T-helper 1 cell (primary cell): ENCODE data around the gene RUNX2.
"Not testable (repeated sequence)": the region's sequence is repeated elsewhere in the genome, so short reads cannot be mapped to it uniquely, and the experiment has no call there.

ENCODE experiments used
- DNase-seq, 5 donors: peaks; one replicate each; pipeline ENCODE4 v3.0.0-alpha.2; 2012 to 2020

The RUNX2 gene

GRCh38 chr6:45531999-45532595 is 204.0 kb downstream of the RUNX2 start:
- no peak for DNase-seq

- no peak for DNase-seq
Measured at GRCh38 chr6:45532721-45533210, 204.6 kb downstream of the RUNX2 start.

GRCh38 chr6:45533386-45533785 is 205.3 kb downstream of the RUNX2 start:
- DNase-seq: no peak

- no peak for DNase-seq
Measured at GRCh38 chr6:45535933-45536332, 207.8 kb downstream of the RUNX2 start.

- no peak for DNase-seq
Measured at GRCh38 chr6:45537539-45537938, 209.4 kb downstream of the RUNX2 start.

GRCh38 chr6:45538641-45539547 is 210.8 kb downstream of the RUNX2 start:
- DNase-seq: no peak

GRCh38 chr6:45540375-45540920 is 212.3 kb downstream of the RUNX2 start:
- no peak for DNase-seq

- no peak for DNase-seq
Measured at GRCh38 chr6:45541934-45542333, 213.8 kb downstream of the RUNX2 start.

GRCh38 chr6:45543298-45544235 is 215.4 kb downstream of the RUNX2 start:
- peak in 1 of 5 donors; percentile 8 for DNase-seq

GRCh38 chr6:45545416-45545815 is 217.3 kb downstream of the RUNX2 start:
- no peak for DNase-seq

- DNase-seq: no peak
Measured at GRCh38 chr6:45548657-45549515, 220.8 kb downstream of the RUNX2 start.

- DNase-seq: no peak
Measured at GRCh38 chr6:45552536-45552935, 224.4 kb downstream of the RUNX2 start.

GRCh38 chr6:45553730-45554344 is 225.7 kb downstream of the RUNX2 start:
- no peak for DNase-seq

GRCh38 chr6:45554591-45554990 is 226.5 kb downstream of the RUNX2 start:
- no peak for DNase-seq

GRCh38 chr6:45555981-45556771 is 228.0 kb downstream of the RUNX2 start:
- no peak for DNase-seq

- DNase-seq: no peak
Measured at GRCh38 chr6:45556828-45557227, 228.7 kb downstream of the RUNX2 start.

GRCh38 chr6:45557454-45557853 is 229.3 kb downstream of the RUNX2 start:
- DNase-seq: no peak

GRCh38 chr6:45558858-45559257 is 230.7 kb downstream of the RUNX2 start:
- peak in 1 of 5 donors; percentile 12 for DNase-seq

GRCh38 chr6:45560321-45560820 is 232.2 kb downstream of the RUNX2 start:
- not testable (repeated sequence) for DNase-seq

- DNase-seq: no peak
Measured at GRCh38 chr6:45562171-45562570, 234.0 kb downstream of the RUNX2 start.
